ENCODE data around the gene SNX10.
"Not testable (repeated sequence)": the region's sequence is repeated elsewhere in the genome, so short reads cannot be mapped to it uniquely, and the experiment has no call there.

Gene SNX10

GRCh38 chr7:26291699-26292538, at the start of gene SNX10:
Gene SNX10, plus strand, starts transcription at chr7:26291862. Its CDS starts 54,581 bp downstream, at chr7:26346443.
- Histone ChIP-seq H3K4me1 (ENCODE audit: control insufficient read depth, insufficient read depth, low read length) (no peaks in the 10 kb centered on the region), H3K4me3 (ENCODE audit: low read length) (peak within 1 kb of the TSS; percentile 58; the same call in 1 of the 2 replicates), H3K27me3 (ENCODE audit: control insufficient read depth, insufficient read depth, low read length) (no peaks in the 10 kb centered on the region), H3K9me3 (ENCODE audit: control insufficient read depth, insufficient read depth, low read length) (no peaks in the 10 kb centered on the region), H3K27ac (ENCODE audit: low read length) (no peak within 1 kb of the TSS), H3K36me3 (ENCODE audit: control insufficient read depth, insufficient read depth, low read length) (no peaks in the 10 kb centered on the region)
- no CpG with 5 or more reads among the region's 74 CpGs for WGBS (ENCODE audit: insufficient coverage, insufficient read length)
- DNase-seq (ENCODE audit: low read depth, low spot score), result peak; percentile 43

GRCh38 chr7:26245150-26245549, 46.5 kb upstream of the SNX10 start:
- Histone ChIP-seq H3K36me3 (ENCODE audit: control insufficient read depth, insufficient read depth, low read length) (no peaks in the 10 kb centered on the region), H3K4me1 (ENCODE audit: control insufficient read depth, insufficient read depth, low read length) (no peaks in the 10 kb centered on the region), H3K27ac (ENCODE audit: low read length) (no peak overlapping the region), H3K4me3 (ENCODE audit: low read length) (no peak overlapping the region), H3K9me3 (ENCODE audit: control insufficient read depth, insufficient read depth, low read length) (no peaks in the 10 kb centered on the region), H3K27me3 (ENCODE audit: control insufficient read depth, insufficient read depth, low read length) (no peaks in the 10 kb centered on the region)
- DNase-seq (ENCODE audit: low read depth, low spot score), result no peak
- WGBS (ENCODE audit: insufficient coverage, insufficient read length), result no CpG with 5 or more reads among the region's 13 CpGs

GRCh38 chr7:26250239-26250638, 41.4 kb upstream of the SNX10 start:
- Histone ChIP-seq H3K36me3 (ENCODE audit: control insufficient read depth, insufficient read depth, low read length) (no peaks in the 10 kb centered on the region), H3K9me3 (ENCODE audit: control insufficient read depth, insufficient read depth, low read length) (no peaks in the 10 kb centered on the region), H3K4me3 (ENCODE audit: low read length) (no peak overlapping the region), H3K27ac (ENCODE audit: low read length) (no peak overlapping the region), H3K27me3 (ENCODE audit: control insufficient read depth, insufficient read depth, low read length) (no peaks in the 10 kb centered on the region), H3K4me1 (ENCODE audit: control insufficient read depth, insufficient read depth, low read length) (no peaks in the 10 kb centered on the region)
- no CpG with 5 or more reads among the region's 12 CpGs for WGBS (ENCODE audit: insufficient coverage, insufficient read length)
- DNase-seq (ENCODE audit: low read depth, low spot score), result no peak

GRCh38 chr7:26261866-26262265, 29.8 kb upstream of the SNX10 start:
- H3K27me3 ChIP-seq (ENCODE audit: control insufficient read depth, insufficient read depth, low read length); H3K4me1 ChIP-seq (ENCODE audit: control insufficient read depth, insufficient read depth, low read length); DNase-seq (ENCODE audit: low read depth, low spot score); H3K27ac ChIP-seq (ENCODE audit: low read length); H3K9me3 ChIP-seq (ENCODE audit: control insufficient read depth, insufficient read depth, low read length); H3K36me3 ChIP-seq (ENCODE audit: control insufficient read depth, insufficient read depth, low read length); H3K4me3 ChIP-seq (ENCODE audit: low read length): not testable (repeated sequence)
- WGBS (ENCODE audit: insufficient coverage, insufficient read length), result no CpG with 5 or more reads among the region's 29 CpGs

- Histone ChIP-seq H3K9me3 (ENCODE audit: control insufficient read depth, insufficient read depth, low read length) (no peaks in the 10 kb centered on the region), H3K4me3 (ENCODE audit: low read length) (no peak overlapping the region), H3K36me3 (ENCODE audit: control insufficient read depth, insufficient read depth, low read length) (no peaks in the 10 kb centered on the region), H3K27me3 (ENCODE audit: control insufficient read depth, insufficient read depth, low read length) (no peaks in the 10 kb centered on the region), H3K27ac (ENCODE audit: low read length) (no peak overlapping the region), H3K4me1 (ENCODE audit: control insufficient read depth, insufficient read depth, low read length) (no peaks in the 10 kb centered on the region)
- no peak for DNase-seq (ENCODE audit: low read depth, low spot score)
- WGBS (ENCODE audit: insufficient coverage, insufficient read length), result no CpG with 5 or more reads among the region's 6 CpGs
Observed at GRCh38 chr7:26265065-26265464, 26.6 kb upstream of the SNX10 start.

- H3K36me3 ChIP-seq (ENCODE audit: control insufficient read depth, insufficient read depth, low read length), result no peaks in the 10 kb centered on the region
- no peak overlapping the region for H3K27ac ChIP-seq (ENCODE audit: low read length)
- H3K4me1 ChIP-seq (ENCODE audit: control insufficient read depth, insufficient read depth, low read length), result no peaks in the 10 kb centered on the region
- H3K4me3 ChIP-seq (ENCODE audit: low read length), result no peak overlapping the region
- no peaks in the 10 kb centered on the region for H3K27me3 ChIP-seq (ENCODE audit: control insufficient read depth, insufficient read depth, low read length)
- no peak for DNase-seq (ENCODE audit: low read depth, low spot score)
- no CpG with 5 or more reads among the region's 5 CpGs for WGBS (ENCODE audit: insufficient coverage, insufficient read length)
- no peaks in the 10 kb centered on the region for H3K9me3 ChIP-seq (ENCODE audit: control insufficient read depth, insufficient read depth, low read length)
Observed at GRCh38 chr7:26265499-26266075, 26.1 kb upstream of the SNX10 start.

GRCh38 chr7:26267601-26268166, 24.0 kb upstream of the SNX10 start:
- WGBS (ENCODE audit: insufficient coverage, insufficient read length), result no CpG with 5 or more reads among the region's 9 CpGs

GRCh38 chr7:26275213-26275612, 16.4 kb upstream of the SNX10 start:
- H3K4me1 ChIP-seq (ENCODE audit: control insufficient read depth, insufficient read depth, low read length), result no peaks in the 10 kb centered on the region
- no peaks in the 10 kb centered on the region for H3K27me3 ChIP-seq (ENCODE audit: control insufficient read depth, insufficient read depth, low read length)
- H3K36me3 ChIP-seq (ENCODE audit: control insufficient read depth, insufficient read depth, low read length), result no peaks in the 10 kb centered on the region
- WGBS (ENCODE audit: insufficient coverage, insufficient read length), result no CpG with 5 or more reads among the region's 3 CpGs
- H3K27ac ChIP-seq (ENCODE audit: low read length), result no peak overlapping the region
- H3K9me3 ChIP-seq (ENCODE audit: control insufficient read depth, insufficient read depth, low read length), result no peaks in the 10 kb centered on the region
- no peak overlapping the region for H3K4me3 ChIP-seq (ENCODE audit: low read length)
- DNase-seq (ENCODE audit: low read depth, low spot score), result no peak

More at GRCh38 chr7:26267601-26268166, 24.0 kb upstream of the SNX10 start:
- no peak for DNase-seq (ENCODE audit: low read depth, low spot score)
- no peaks in the 10 kb centered on the region for H3K27me3 ChIP-seq (ENCODE audit: control insufficient read depth, insufficient read depth, low read length)
- no peak overlapping the region for H3K27ac ChIP-seq (ENCODE audit: low read length)
- H3K4me1 ChIP-seq (ENCODE audit: control insufficient read depth, insufficient read depth, low read length), result no peaks in the 10 kb centered on the region
- no peaks in the 10 kb centered on the region for H3K36me3 ChIP-seq (ENCODE audit: control insufficient read depth, insufficient read depth, low read length)
- no peak overlapping the region for H3K4me3 ChIP-seq (ENCODE audit: low read length)
- H3K9me3 ChIP-seq (ENCODE audit: control insufficient read depth, insufficient read depth, low read length), result no peaks in the 10 kb centered on the region

GRCh38 chr7:26278770-26279169, 12.9 kb upstream of the SNX10 start:
- no peak overlapping the region for H3K27ac ChIP-seq (ENCODE audit: low read length)
- H3K4me3 ChIP-seq (ENCODE audit: low read length), result no peak overlapping the region
- H3K4me1 ChIP-seq (ENCODE audit: control insufficient read depth, insufficient read depth, low read length), result no peaks in the 10 kb centered on the region
- no peaks in the 10 kb centered on the region for H3K36me3 ChIP-seq (ENCODE audit: control insufficient read depth, insufficient read depth, low read length)
- H3K9me3 ChIP-seq (ENCODE audit: control insufficient read depth, insufficient read depth, low read length), result no peaks in the 10 kb centered on the region
- WGBS (ENCODE audit: insufficient coverage, insufficient read length), result no CpG with 5 or more reads among the region's 1 CpG
- DNase-seq (ENCODE audit: low read depth, low spot score), result no peak
- H3K27me3 ChIP-seq (ENCODE audit: control insufficient read depth, insufficient read depth, low read length), result no peaks in the 10 kb centered on the region

GRCh38 chr7:26279405-26279804, 12.3 kb upstream of the SNX10 start:
- H3K4me1 ChIP-seq (ENCODE audit: control insufficient read depth, insufficient read depth, low read length), result no peaks in the 10 kb centered on the region
- no peak for DNase-seq (ENCODE audit: low read depth, low spot score)
- H3K36me3 ChIP-seq (ENCODE audit: control insufficient read depth, insufficient read depth, low read length), result no peaks in the 10 kb centered on the region
- no peaks in the 10 kb centered on the region for H3K27me3 ChIP-seq (ENCODE audit: control insufficient read depth, insufficient read depth, low read length)
- no peak overlapping the region for H3K27ac ChIP-seq (ENCODE audit: low read length)
- no peak overlapping the region for H3K4me3 ChIP-seq (ENCODE audit: low read length)
- WGBS (ENCODE audit: insufficient coverage, insufficient read length), result no CpG with 5 or more reads among the region's 4 CpGs
- H3K9me3 ChIP-seq (ENCODE audit: control insufficient read depth, insufficient read depth, low read length), result no peaks in the 10 kb centered on the region

Measured in iPS DF 6.9 (cell line).